WERI-Rb-1 (cell line): ENCODE results near the gene MYO16.

Experiments
- DNase-seq: peaks from one replicate; pipeline ENCODE4 v3.0.0-alpha.2; 2020
- H3K27ac ChIP-seq: fragments of 250-450 bp; sonication (Bioruptor Pico); 2 replicates; pipeline ENCODE4 v1.5.1; 2020; ENCODE audit warnings: mild to moderate bottlenecking, moderate library complexity
- H3K27me3 ChIP-seq: fragments of 250-450 bp; sonication (Bioruptor Pico); 2 replicates; pipeline ENCODE4 v1.5.1; 2021; ENCODE audit warnings: mild to moderate bottlenecking, low read depth, moderate library complexity; ENCODE audit not compliant: insufficient read depth, severe bottlenecking
- H3K36me3 ChIP-seq: fragments of 250-450 bp; sonication (Bioruptor Pico); 2 replicates; pipeline ENCODE4 v1.5.1; 2020; ENCODE audit warnings: mild to moderate bottlenecking, moderate library complexity
- H3K4me3 ChIP-seq: 2 replicates; pipeline ENCODE4 v1.5.1; 2011; ENCODE audit warnings: low read depth, mild to moderate bottlenecking, control low read depth, low read length
- H3K9me3 ChIP-seq: fragments of 250-450 bp; sonication (Bioruptor Pico); 2 replicates; pipeline ENCODE4 v1.5.1; 2021; ENCODE audit warnings: mild to moderate bottlenecking, moderate library complexity; ENCODE audit not compliant: severe bottlenecking
- CTCF ChIP-seq: IDR thresholded peaks from 2 replicates; pipeline ENCODE4 v1.5.1; 2011; ENCODE audit warnings: low read depth, mild to moderate bottlenecking, control low read depth, inconsistent platforms, low read length

The MYO16 gene

DNA sequence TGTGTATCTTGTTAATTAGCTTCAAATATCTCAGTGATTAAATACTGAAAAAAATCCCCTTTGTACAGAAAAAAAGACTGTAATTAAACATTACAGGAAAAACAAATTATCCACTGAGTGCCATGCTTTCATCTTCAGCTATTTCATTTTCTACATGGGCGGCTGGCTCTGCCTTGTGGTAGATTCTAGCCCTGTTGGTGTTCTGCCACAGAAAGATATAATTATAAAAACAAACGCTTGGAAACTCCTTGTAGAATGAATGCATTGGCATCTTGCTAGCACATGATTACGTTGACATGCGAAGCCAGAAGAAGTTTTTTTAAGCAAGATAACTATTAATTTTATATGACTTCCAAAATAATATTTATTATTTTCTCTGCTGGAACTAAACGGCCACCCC is 496.8 kb downstream of the MYO16 start:
- no peaks in the 10 kb centered on the region for H3K36me3 ChIP-seq
- no peak overlapping the region for H3K4me3 ChIP-seq
- no peak overlapping the region for H3K27ac ChIP-seq
- DNase-seq, result no peak
- H3K27me3 ChIP-seq, result no peaks in the 10 kb centered on the region
- no peaks in the 10 kb centered on the region for H3K9me3 ChIP-seq
- no peak for TF ChIP-seq CTCF

- peak; percentile 88 for DNase-seq
- H3K27ac ChIP-seq, result peak overlapping the region; percentile 32
- no peaks in the 10 kb centered on the region for H3K9me3 ChIP-seq
- TF ChIP-seq CTCF, result peak; percentile 15; the same call in 1 of the 2 replicates
- H3K4me3 ChIP-seq, result peak overlapping the region; percentile 37
- no peaks in the 10 kb centered on the region for H3K27me3 ChIP-seq
- H3K36me3 ChIP-seq, result no peaks in the 10 kb centered on the region
Measured at GRCh38 chr13:109126891-109127641, 497.7 kb downstream of the MYO16 start.

DNA sequence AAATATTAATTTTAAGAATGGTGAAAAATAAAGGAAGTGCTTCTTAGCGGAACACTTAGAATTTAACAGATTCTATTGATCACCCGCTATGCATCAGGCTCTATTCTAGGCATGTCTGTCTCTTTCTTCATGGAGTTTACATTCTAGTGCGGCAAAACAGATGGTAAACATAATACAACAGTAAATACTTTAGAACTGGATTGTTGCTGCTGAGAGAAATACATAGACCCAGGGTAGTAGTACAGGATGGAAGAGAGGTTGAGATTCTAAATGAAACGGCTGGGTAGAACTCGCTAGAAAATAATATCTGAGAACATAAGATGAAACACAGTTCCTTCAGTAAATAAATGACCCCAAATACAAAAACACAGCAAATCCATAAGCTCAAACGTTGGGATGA is 498.7 kb downstream of the MYO16 start:
- Histone ChIP-seq H3K36me3 (no peaks in the 10 kb centered on the region), H3K4me3 (no peak overlapping the region), H3K27me3 (no peaks in the 10 kb centered on the region), H3K9me3 (no peaks in the 10 kb centered on the region), H3K27ac (no peak overlapping the region)
- no peak for DNase-seq
- no peak for TF ChIP-seq CTCF

DNA sequence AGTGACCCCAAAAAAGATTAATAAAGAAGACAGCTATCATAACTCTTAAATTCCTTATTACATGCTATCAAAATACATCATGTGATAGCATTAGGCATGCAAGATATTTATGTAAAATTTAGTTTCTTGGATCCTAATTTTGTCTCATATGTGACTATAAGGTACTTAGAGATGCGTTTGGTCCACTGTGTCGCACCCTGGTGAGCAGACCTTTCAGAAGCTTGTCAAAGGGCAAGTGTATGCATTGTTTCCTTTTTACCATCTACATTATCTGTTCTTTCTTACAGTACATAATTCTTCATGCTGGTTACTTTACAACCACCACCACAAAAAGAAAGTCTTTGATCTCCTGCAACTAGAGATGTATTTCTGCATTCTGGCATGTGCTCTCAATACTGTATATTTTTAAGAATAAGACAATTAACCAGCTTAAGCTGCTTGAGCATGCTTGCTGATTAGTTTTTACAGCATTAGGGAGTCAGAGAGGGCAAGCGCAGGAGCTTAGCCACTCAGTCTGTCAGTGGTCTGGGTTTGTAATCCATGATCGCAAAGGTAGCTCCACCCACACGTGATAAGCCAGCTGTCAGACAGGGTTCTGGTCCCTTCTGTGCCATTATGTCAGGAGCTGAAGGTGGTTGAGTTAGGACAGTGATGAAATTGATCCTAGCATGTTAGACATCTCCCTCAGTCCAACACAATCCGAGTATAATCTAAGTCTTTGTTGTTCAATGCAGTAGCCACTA is 500.9 kb downstream of the MYO16 start:
- TF ChIP-seq CTCF, result no peak
- peak overlapping the region; percentile 36 for H3K27ac ChIP-seq

GRCh38 chr13:109131698-109132257 is 502.4 kb downstream of the MYO16 start:
- Histone ChIP-seq H3K4me3 (no peak overlapping the region), H3K27me3 (no peaks in the 10 kb centered on the region), H3K9me3 (peaks cover 3% of the 10 kb centered on the region), H3K27ac (no peak overlapping the region), H3K36me3 (no peaks in the 10 kb centered on the region)
- no peak for DNase-seq
- TF ChIP-seq CTCF, result no peak

More for the DNA sequence above, 500.9 kb downstream of the MYO16 start:
- H3K4me3 ChIP-seq, result no peak overlapping the region
- H3K36me3 ChIP-seq, result no peaks in the 10 kb centered on the region
- no peaks in the 10 kb centered on the region for H3K9me3 ChIP-seq
- no peaks in the 10 kb centered on the region for H3K27me3 ChIP-seq
- peak; percentile 97 for DNase-seq
